CD8-positive, alpha-beta memory T cell (primary cell): ENCODE results near the gene FMNL2. TPM values are rescaled to one million over a fixed set of nuclear protein-coding genes. Genes with fewer than 3 reads are reported as not detected.

Experiments used
- CTCF ChIA-PET: fragments of 350-600 bp; sonication (Branson Sonifier 250); formaldehyde crosslinking; loops from one replicate; lab custom pipeline; 2021; ENCODE audit warnings: antibody characterized with exemption; lab: Charles Lee
- POLR2A ChIA-PET: fragments of 350-600 bp; sonication (Branson Sonifier 250); formaldehyde crosslinking; loops from one replicate; lab custom pipeline; 2021; ENCODE audit warnings: antibody characterized with exemption; lab: Charles Lee
- DNase-seq, 5 donors: peaks; one replicate each; pipeline versions ENCODE4 v3.0.0 to v3.0.0-alpha.2; 2020 to 2022; ENCODE audit warnings: mixed read lengths in 1 of 5
- H3K27ac ChIP-seq: one replicate; pipeline ENCODE4 v1.7.0; 2013; ENCODE audit warnings: low read depth, mild to moderate bottlenecking, low read length, moderate library complexity
- H3K27me3 ChIP-seq: 2 replicates; pipeline ENCODE4 v1.7.0; 2013; ENCODE audit warnings: low read length, mild to moderate bottlenecking; ENCODE audit not compliant: insufficient read depth, poor library complexity, severe bottlenecking
- H3K36me3 ChIP-seq: 2 replicates; pipeline ENCODE4 v1.7.0; 2013; ENCODE audit warnings: mild to moderate bottlenecking, low read length, moderate library complexity; ENCODE audit not compliant: insufficient read depth
- H3K4me1 ChIP-seq: 2 replicates; pipeline ENCODE4 v1.7.0; 2013; ENCODE audit warnings: mild to moderate bottlenecking, low read length, moderate library complexity; ENCODE audit not compliant: insufficient read depth
- H3K4me3 ChIP-seq: 2 replicates; pipeline ENCODE4 v1.7.0; 2013; ENCODE audit warnings: mild to moderate bottlenecking, low read length
- H3K9me3 ChIP-seq: 2 replicates; pipeline ENCODE4 v1.7.0; 2013; ENCODE audit warnings: mild to moderate bottlenecking, low read length
- H3K27ac Mint-ChIP-seq, 8 donors: one replicate each; pipeline ENCODE4 v1.8.0; 2020 to 2021; ENCODE audit warnings: mixed read lengths in 8 of 8, mild to moderate bottlenecking in 6 of 8, inconsistent platforms in 3 of 8, moderate library complexity in 3 of 8
- H3K27me3 Mint-ChIP-seq, 2 donors: one replicate each; pipeline ENCODE4 v1.8.0; 2020 to 2021; ENCODE audit warnings: mixed read lengths in 2 of 2, mild to moderate bottlenecking in 1 of 2, moderate library complexity in 1 of 2
- H3K36me3 Mint-ChIP-seq, 3 donors: one replicate each; pipeline ENCODE4 v1.8.0; 2020 to 2021; ENCODE audit warnings: mixed read lengths in 3 of 3, inconsistent platforms in 1 of 3, mild to moderate bottlenecking in 1 of 3
- H3K4me1 Mint-ChIP-seq, 3 donors: one replicate each; pipeline ENCODE4 v1.8.0; 2020 to 2021; ENCODE audit warnings: mixed read lengths in 3 of 3, inconsistent platforms in 1 of 3, mild to moderate bottlenecking in 1 of 3
- H3K4me3 Mint-ChIP-seq, 7 donors: one replicate each; pipeline ENCODE4 v1.8.0; 2020 to 2021; ENCODE audit warnings: mixed read lengths in 7 of 7, mild to moderate bottlenecking in 6 of 7, moderate library complexity in 4 of 7, inconsistent platforms in 2 of 7
- H3K9me3 Mint-ChIP-seq, 5 donors: one replicate each; pipeline ENCODE4 v1.8.0; 2020 to 2022; ENCODE audit warnings: mixed read lengths in 5 of 5, mild to moderate bottlenecking in 3 of 5, moderate library complexity in 2 of 5, inconsistent platforms in 1 of 5
- polyA plus RNA-seq: library from polyadenylated mRNA; unstranded; fragments of 300-500 nt; fragmentation: Illumina TruSeq; gene quantifications from one replicate; pipeline ENCODE4 v1.2.3, GENCODE V29; 2021
- total RNA-seq, 2 experiments: library from RNA; stranded (reverse); gene quantifications; one replicate each; pipeline ENCODE4 v1.2.3, GENCODE V29; 2021

The FMNL2 gene
- total and polyA plus RNA-seq, 3 experiments from 2014 or later = 0.05 to 0.59 (median 0.58) TPM

DNA sequence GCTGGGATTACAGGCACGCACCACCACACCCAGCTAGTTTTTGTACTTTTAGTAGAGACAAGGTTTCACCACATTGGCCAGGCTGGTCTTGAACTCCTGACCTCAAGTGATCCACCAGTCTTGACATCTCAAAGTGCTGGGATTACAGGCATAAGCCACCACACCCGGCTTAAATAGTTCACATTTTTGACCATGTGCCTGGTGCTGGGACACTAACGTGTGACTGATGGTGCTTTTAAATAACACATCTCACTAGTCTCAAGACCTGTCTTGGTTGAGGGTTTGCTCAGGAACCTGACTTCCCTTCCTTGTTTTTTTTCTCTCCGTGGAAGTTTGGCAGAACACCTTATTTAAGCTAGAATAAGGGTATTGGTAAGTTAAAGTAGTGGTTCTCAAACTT lies 8.5 kb downstream of the FMNL2 start:
- no peak overlapping the region for H3K4me3 ChIP-seq
- H3K4me1 Mint-ChIP-seq = no peaks in the 10 kb centered on the region
- no peaks in the 10 kb centered on the region for H3K9me3 ChIP-seq
- CTCF ChIA-PET = no interaction called here
- H3K36me3 ChIP-seq = no peaks in the 10 kb centered on the region
- no peaks in the 10 kb centered on the region for H3K9me3 Mint-ChIP-seq
- no peaks in the 10 kb centered on the region for H3K4me1 ChIP-seq
- POLR2A ChIA-PET = no interaction called here
- no peak overlapping the region for H3K27ac Mint-ChIP-seq
- no peak overlapping the region for H3K27ac ChIP-seq
- H3K27me3 Mint-ChIP-seq = peaks cover 11 to 13% of the 10 kb centered on the region in 2 donors
- DNase-seq = no peak
- H3K4me3 Mint-ChIP-seq = no peak overlapping the region
- H3K27me3 ChIP-seq = no peaks in the 10 kb centered on the region
- H3K36me3 Mint-ChIP-seq = no peaks in the 10 kb centered on the region

- no peak for DNase-seq
- no peaks in the 10 kb centered on the region for H3K4me1 ChIP-seq
- Mint-ChIP-seq H3K27ac (no peak overlapping the region), H3K4me1 (no peaks in the 10 kb centered on the region), H3K27me3 (peaks cover 4 to 9% of the 10 kb centered on the region in 2 donors), H3K4me3 (no peak overlapping the region), H3K36me3 (no peaks in the 10 kb centered on the region), H3K9me3 (peaks cover 0 to 4% (median 0%) of the 10 kb centered on the region in 5 donors)
- POLR2A ChIA-PET = no interaction called here
- no peak overlapping the region for H3K4me3 ChIP-seq
- H3K27me3 ChIP-seq = no peaks in the 10 kb centered on the region
- H3K36me3 ChIP-seq = no peaks in the 10 kb centered on the region
- no peak overlapping the region for H3K27ac ChIP-seq
- H3K9me3 ChIP-seq = no peaks in the 10 kb centered on the region
- CTCF ChIA-PET = no interaction called here
Measured at GRCh38 chr2:152344579-152345195, 9.7 kb downstream of the FMNL2 start.

DNA sequence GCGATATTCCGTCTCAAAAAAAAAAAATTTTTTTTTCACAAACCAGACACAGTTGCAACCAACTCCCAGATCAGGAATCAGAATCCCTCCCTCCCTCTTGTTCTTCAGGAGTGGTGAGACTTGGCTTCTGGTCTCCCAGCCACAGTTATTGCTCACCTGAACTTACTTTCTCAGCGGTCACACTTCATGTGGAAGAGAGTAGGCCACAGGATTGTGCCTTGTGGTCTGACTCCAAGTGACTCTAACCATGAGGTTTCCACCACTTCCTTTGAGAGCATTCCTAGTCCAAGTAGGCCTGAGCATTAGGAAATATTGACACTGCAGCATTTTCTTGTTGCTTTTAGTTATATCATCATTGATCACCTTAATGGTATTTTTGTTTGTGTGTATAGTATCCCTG lies 12.1 kb downstream of the FMNL2 start:
- H3K27ac Mint-ChIP-seq = no peak overlapping the region
- no peak overlapping the region for H3K4me3 ChIP-seq
- no peaks in the 10 kb centered on the region for H3K36me3 Mint-ChIP-seq
- no peaks in the 10 kb centered on the region for H3K4me1 Mint-ChIP-seq
- H3K9me3 ChIP-seq = no peaks in the 10 kb centered on the region
- no peak overlapping the region for H3K27ac ChIP-seq
- no peaks in the 10 kb centered on the region for H3K36me3 ChIP-seq
- H3K9me3 Mint-ChIP-seq = peaks cover 0 to 6% (median 0%) of the 10 kb centered on the region in 5 donors
- ChIA-PET POLR2A (no interaction called here), CTCF (no interaction called here)
- no peak for DNase-seq
- H3K27me3 Mint-ChIP-seq = peaks cover 0 to 6% of the 10 kb centered on the region in 2 donors
- H3K4me1 ChIP-seq = no peaks in the 10 kb centered on the region
- no peaks in the 10 kb centered on the region for H3K27me3 ChIP-seq
- H3K4me3 Mint-ChIP-seq = no peak overlapping the region

DNA sequence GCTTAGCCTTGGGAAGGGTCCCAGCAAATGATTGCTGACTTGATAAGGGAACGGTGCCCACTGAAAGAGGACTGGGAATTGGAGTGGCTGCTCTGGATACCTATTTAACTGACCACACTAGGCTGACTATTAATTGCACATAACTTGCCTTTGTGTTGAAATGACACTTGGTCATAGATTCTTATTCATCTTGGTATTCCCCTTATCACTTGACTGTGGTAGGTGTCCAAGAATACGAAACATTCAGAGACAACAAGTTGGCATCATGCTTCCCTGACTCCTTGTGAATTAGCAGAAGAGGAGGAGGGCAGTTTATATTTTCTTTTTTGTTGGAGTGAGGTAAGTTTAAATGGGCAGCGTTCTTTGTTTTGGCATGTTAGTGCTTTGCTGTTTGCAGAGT lies 13.4 kb downstream of the FMNL2 start:
- no peak overlapping the region for H3K27ac Mint-ChIP-seq
- POLR2A ChIA-PET = no interaction called here
- H3K36me3 Mint-ChIP-seq = no peaks in the 10 kb centered on the region
- H3K27me3 Mint-ChIP-seq = peaks cover 0 to 8% of the 10 kb centered on the region in 2 donors
- peaks cover 0 to 6% (median 0%) of the 10 kb centered on the region in 5 donors for H3K9me3 Mint-ChIP-seq
- H3K9me3 ChIP-seq = no peaks in the 10 kb centered on the region
- H3K36me3 ChIP-seq = no peaks in the 10 kb centered on the region
- no peaks in the 10 kb centered on the region for H3K4me1 ChIP-seq
- no peak overlapping the region for H3K4me3 ChIP-seq
- no peak for DNase-seq
- CTCF ChIA-PET = no interaction called here
- no peaks in the 10 kb centered on the region for H3K27me3 ChIP-seq
- H3K27ac ChIP-seq = no peak overlapping the region
- H3K4me1 Mint-ChIP-seq = no peaks in the 10 kb centered on the region
- H3K4me3 Mint-ChIP-seq = no peak overlapping the region

- H3K27ac Mint-ChIP-seq = no peak overlapping the region
- CTCF ChIA-PET = no interaction called here
Measured at GRCh38 chr2:152349416-152349815, 14.4 kb downstream of the FMNL2 start.

GRCh38 chr2:152350155-152350679 lies 15.2 kb downstream of the FMNL2 start:
- H3K9me3 ChIP-seq = no peaks in the 10 kb centered on the region
- no peaks in the 10 kb centered on the region for H3K4me1 Mint-ChIP-seq
- no peak overlapping the region for H3K4me3 Mint-ChIP-seq
- H3K36me3 ChIP-seq = no peaks in the 10 kb centered on the region
- H3K4me1 ChIP-seq = no peaks in the 10 kb centered on the region
- H3K27ac Mint-ChIP-seq = no peak overlapping the region
- peaks cover 0 to 8% of the 10 kb centered on the region in 2 donors for H3K27me3 Mint-ChIP-seq
- H3K9me3 Mint-ChIP-seq = peaks cover 0 to 6% (median 0%) of the 10 kb centered on the region in 5 donors
- H3K4me3 ChIP-seq = no peak overlapping the region
- H3K27me3 ChIP-seq = no peaks in the 10 kb centered on the region
- no peak for DNase-seq
- CTCF ChIA-PET = no interaction called here
- POLR2A ChIA-PET = no interaction called here
- no peak overlapping the region for H3K27ac ChIP-seq
- H3K36me3 Mint-ChIP-seq = no peaks in the 10 kb centered on the region

More at GRCh38 chr2:152349416-152349815, 14.4 kb downstream of the FMNL2 start:
- peaks cover 0 to 8% of the 10 kb centered on the region in 2 donors for H3K27me3 Mint-ChIP-seq
- Histone ChIP-seq H3K9me3 (no peaks in the 10 kb centered on the region), H3K4me3 (no peak overlapping the region), H3K27me3 (no peaks in the 10 kb centered on the region), H3K4me1 (no peaks in the 10 kb centered on the region), H3K36me3 (no peaks in the 10 kb centered on the region), H3K27ac (no peak overlapping the region)
- H3K9me3 Mint-ChIP-seq = peaks cover 0 to 6% (median 0%) of the 10 kb centered on the region in 5 donors
- no peak overlapping the region for H3K4me3 Mint-ChIP-seq
- POLR2A ChIA-PET = no interaction called here
- no peak for DNase-seq
- no peaks in the 10 kb centered on the region for H3K4me1 Mint-ChIP-seq
- no peaks in the 10 kb centered on the region for H3K36me3 Mint-ChIP-seq

GRCh38 chr2:152352616-152353015 lies 17.6 kb downstream of the FMNL2 start:
- Histone ChIP-seq H3K9me3 (no peaks in the 10 kb centered on the region), H3K27ac (no peak overlapping the region), H3K4me1 (no peaks in the 10 kb centered on the region), H3K27me3 (no peaks in the 10 kb centered on the region), H3K36me3 (no peaks in the 10 kb centered on the region), H3K4me3 (no peak overlapping the region)
- Mint-ChIP-seq H3K27me3 (peaks cover 0 to 10% of the 10 kb centered on the region in 2 donors), H3K4me3 (no peak overlapping the region), H3K4me1 (no peaks in the 10 kb centered on the region), H3K9me3 (peaks cover 0 to 6% (median 0%) of the 10 kb centered on the region in 5 donors), H3K36me3 (peaks cover 0 to 2% (median 0%) of the 10 kb centered on the region in 3 donors), H3K27ac (no peak overlapping the region)
- CTCF ChIA-PET = no interaction called here
- POLR2A ChIA-PET = no interaction called here
- no peak for DNase-seq

GRCh38 chr2:152353364-152353763 lies 18.4 kb downstream of the FMNL2 start:
- Mint-ChIP-seq H3K4me3 (no peak overlapping the region), H3K36me3 (peaks cover 0 to 2% (median 0%) of the 10 kb centered on the region in 3 donors), H3K27me3 (peaks cover 0 to 10% of the 10 kb centered on the region in 2 donors), H3K27ac (no peak overlapping the region), H3K4me1 (no peaks in the 10 kb centered on the region), H3K9me3 (peaks cover 0 to 6% (median 0%) of the 10 kb centered on the region in 5 donors)
- Histone ChIP-seq H3K27me3 (no peaks in the 10 kb centered on the region), H3K27ac (no peak overlapping the region), H3K9me3 (no peaks in the 10 kb centered on the region), H3K36me3 (no peaks in the 10 kb centered on the region), H3K4me1 (no peaks in the 10 kb centered on the region), H3K4me3 (no peak overlapping the region)
- ChIA-PET POLR2A (no interaction called here), CTCF (no interaction called here)
- DNase-seq = no peak
